ENCODE measurements around the gene DPF3.

The DPF3 gene

DNA sequence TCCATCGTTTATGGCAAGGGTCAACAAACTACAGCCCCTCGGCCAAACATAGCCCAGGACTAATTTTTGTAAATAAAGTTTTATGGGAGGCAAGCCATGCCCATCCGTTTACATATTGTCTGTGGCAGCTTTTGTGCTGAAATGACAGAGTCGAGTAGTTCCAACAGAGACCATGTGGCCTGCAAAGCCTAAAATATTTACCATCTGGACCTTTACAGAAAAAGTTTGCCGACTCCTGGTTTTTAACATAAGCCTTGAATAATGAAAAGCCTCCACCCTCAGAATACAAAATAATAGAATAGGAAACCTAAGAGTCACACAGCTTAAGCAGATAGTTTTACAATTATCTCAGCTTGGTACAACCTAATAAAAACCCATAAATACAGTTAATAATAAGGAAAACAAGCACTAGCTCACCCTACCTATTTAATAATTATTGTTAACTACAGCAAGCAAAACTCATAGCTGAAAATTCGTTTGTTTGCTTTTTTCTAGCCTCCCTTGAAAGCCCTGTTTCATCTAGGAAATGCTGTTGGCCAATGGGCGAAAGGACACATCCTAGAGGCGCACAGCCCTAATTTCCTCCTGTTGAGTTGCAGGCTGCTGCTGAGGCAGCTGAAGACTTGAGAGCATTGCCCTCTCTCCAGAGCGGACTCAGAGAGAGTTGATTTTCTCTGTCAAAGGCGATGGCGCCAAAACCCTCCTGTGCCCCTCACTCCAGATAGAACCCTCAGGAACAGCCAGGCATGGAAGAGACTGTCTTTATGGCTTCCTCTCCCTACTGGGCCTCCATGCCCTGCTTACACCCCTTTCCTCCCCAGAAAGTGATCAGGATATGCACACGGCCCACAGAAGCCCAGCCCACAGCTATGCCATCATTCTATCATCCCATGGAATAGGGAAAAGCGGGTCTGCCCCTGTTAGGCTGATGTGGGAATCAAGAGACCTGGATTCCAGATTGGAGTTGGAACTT, 107.2 kb downstream of the DPF3 start:
- TF ChIP-seq, protein P1, sequence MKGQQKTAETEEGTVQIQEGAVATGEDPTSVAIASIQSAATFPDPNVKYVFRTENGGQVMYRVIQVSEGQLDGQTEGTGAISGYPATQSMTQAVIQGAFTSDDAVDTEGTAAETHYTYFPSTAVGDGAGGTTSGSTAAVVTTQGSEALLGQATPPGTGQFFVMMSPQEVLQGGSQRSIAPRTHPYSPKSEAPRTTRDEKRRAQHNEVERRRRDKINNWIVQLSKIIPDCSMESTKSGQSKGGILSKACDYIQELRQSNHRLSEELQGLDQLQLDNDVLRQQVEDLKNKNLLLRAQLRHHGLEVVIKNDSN (IDR thresholded peaks at IDR 0.05): no peak
- TF ChIP-seq TAF1 (IDR thresholded peaks at IDR 0.05; ENCODE audit: low read depth) (no peak), TCF12 (IDR thresholded peaks at IDR 0.05; ENCODE audit: low read depth) (no peak), NFIC (IDR thresholded peaks at IDR 0.05) (no peak), FOXM1 (IDR thresholded peaks at IDR 0.05; ENCODE audit: borderline replicate concordance, low read depth) (no peak), TEAD4 (IDR thresholded peaks at IDR 0.05) (no peak), YY1 (IDR thresholded peaks at IDR 0.05; ENCODE audit: low read depth) (no peak), EP300 (IDR thresholded peaks at IDR 0.05; ENCODE audit: borderline replicate concordance) (no peak), RAD21 (IDR thresholded peaks at IDR 0.05; ENCODE audit: low read depth) (no peak)
- TF ChIP-seq, protein P2, sequence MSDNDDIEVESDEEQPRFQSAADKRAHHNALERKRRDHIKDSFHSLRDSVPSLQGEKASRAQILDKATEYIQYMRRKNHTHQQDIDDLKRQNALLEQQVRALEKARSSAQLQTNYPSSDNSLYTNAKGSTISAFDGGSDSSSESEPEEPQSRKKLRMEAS (IDR thresholded peaks at IDR 0.05): no peak
- TF ChIP-seq, protein P3, sequence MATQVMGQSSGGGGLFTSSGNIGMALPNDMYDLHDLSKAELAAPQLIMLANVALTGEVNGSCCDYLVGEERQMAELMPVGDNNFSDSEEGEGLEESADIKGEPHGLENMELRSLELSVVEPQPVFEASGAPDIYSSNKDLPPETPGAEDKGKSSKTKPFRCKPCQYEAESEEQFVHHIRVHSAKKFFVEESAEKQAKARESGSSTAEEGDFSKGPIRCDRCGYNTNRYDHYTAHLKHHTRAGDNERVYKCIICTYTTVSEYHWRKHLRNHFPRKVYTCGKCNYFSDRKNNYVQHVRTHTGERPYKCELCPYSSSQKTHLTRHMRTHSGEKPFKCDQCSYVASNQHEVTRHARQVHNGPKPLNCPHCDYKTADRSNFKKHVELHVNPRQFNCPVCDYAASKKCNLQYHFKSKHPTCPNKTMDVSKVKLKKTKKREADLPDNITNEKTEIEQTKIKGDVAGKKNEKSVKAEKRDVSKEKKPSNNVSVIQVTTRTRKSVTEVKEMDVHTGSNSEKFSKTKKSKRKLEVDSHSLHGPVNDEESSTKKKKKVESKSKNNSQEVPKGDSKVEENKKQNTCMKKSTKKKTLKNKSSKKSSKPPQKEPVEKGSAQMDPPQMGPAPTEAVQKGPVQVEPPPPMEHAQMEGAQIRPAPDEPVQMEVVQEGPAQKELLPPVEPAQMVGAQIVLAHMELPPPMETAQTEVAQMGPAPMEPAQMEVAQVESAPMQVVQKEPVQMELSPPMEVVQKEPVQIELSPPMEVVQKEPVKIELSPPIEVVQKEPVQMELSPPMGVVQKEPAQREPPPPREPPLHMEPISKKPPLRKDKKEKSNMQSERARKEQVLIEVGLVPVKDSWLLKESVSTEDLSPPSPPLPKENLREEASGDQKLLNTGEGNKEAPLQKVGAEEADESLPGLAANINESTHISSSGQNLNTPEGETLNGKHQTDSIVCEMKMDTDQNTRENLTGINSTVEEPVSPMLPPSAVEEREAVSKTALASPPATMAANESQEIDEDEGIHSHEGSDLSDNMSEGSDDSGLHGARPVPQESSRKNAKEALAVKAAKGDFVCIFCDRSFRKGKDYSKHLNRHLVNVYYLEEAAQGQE (IDR thresholded peaks at IDR 0.05; ENCODE audit: low read depth): no peak

DNA sequence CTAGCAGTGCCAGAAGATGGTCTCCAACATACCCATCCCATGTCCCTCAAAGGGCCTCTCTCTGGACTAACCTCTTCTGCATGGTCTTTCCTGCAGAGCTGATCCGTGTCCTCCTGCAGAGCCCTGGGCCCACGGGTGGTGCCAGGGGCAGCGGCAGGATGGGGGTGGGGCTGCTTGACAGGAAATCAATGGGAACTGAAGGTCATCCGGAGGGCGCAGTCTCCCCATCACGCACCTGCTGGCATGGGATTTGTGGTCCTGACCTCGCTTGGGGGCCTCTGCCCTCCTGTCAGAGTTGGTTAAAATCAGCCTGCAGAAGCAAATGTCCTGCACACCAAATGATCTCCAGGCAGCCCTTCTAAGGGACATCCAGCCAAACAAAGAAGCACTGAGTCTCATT, 110.2 kb downstream of the DPF3 start:
- no peak for TF ChIP-seq TCF12 (IDR thresholded peaks at IDR 0.05; ENCODE audit: low read depth)
- TF ChIP-seq, protein P2 (IDR thresholded peaks at IDR 0.05): no peak
- TF ChIP-seq NFIC (IDR thresholded peaks at IDR 0.05): no peak
- TF ChIP-seq YY1 (IDR thresholded peaks at IDR 0.05; ENCODE audit: low read depth): no peak
- TF ChIP-seq CREB1 (IDR thresholded peaks at IDR 0.05; ENCODE audit: low read depth): no peak
- no peak for TF ChIP-seq EGR1 (IDR thresholded peaks at IDR 0.05)
- TF ChIP-seq TAF1 (IDR thresholded peaks at IDR 0.05; ENCODE audit: low read depth): no peak
- no peak for TF ChIP-seq EP300 (IDR thresholded peaks at IDR 0.05; ENCODE audit: borderline replicate concordance)
- no peak for TF ChIP-seq TEAD4 (IDR thresholded peaks at IDR 0.05)
- TF ChIP-seq, protein P3 (IDR thresholded peaks at IDR 0.05; ENCODE audit: low read depth): no peak
- TF ChIP-seq RAD21 (IDR thresholded peaks at IDR 0.05; ENCODE audit: low read depth): no peak
- TF ChIP-seq, protein P1 (IDR thresholded peaks at IDR 0.05): no peak
- no peak for TF ChIP-seq FOXM1 (IDR thresholded peaks at IDR 0.05; ENCODE audit: borderline replicate concordance, low read depth)
- TF ChIP-seq ZBTB7A (IDR thresholded peaks at IDR 0.05; ENCODE audit: low read depth): no peak
- TF ChIP-seq CEBPB (IDR thresholded peaks at IDR 0.05): no peak

DNA sequence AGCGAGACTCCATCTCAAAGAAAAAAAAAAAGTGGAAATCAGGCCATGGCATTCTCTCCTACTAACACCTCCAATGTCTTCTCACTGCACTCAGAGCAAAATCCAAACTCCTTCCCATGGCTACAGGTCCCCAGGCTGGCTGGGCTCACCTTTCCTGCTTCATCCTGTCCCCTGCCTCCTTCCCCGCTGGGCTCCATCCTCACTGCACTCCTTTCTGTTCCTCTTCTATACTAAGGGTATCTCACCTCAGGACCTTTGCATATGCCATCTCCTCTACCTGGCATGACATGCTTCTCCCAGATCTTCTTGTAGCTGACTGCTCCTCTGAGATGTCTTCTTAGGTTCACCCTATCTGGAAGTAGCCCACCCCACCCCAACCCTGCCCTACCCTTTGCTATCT, 111.1 kb downstream of the DPF3 start:
- TF ChIP-seq, protein P3 (IDR thresholded peaks at IDR 0.05; ENCODE audit: low read depth): no peak
- TF ChIP-seq RAD21 (IDR thresholded peaks at IDR 0.05; ENCODE audit: low read depth) (no peak), YY1 (IDR thresholded peaks at IDR 0.05; ENCODE audit: low read depth) (no peak), TEAD4 (IDR thresholded peaks at IDR 0.05) (no peak), EP300 (IDR thresholded peaks at IDR 0.05; ENCODE audit: borderline replicate concordance) (no peak), NFIC (IDR thresholded peaks at IDR 0.05) (no peak), ZBTB7A (IDR thresholded peaks at IDR 0.05; ENCODE audit: low read depth) (no peak), FOXM1 (IDR thresholded peaks at IDR 0.05; ENCODE audit: borderline replicate concordance, low read depth) (no peak), CEBPB (IDR thresholded peaks at IDR 0.05) (no peak)
- TF ChIP-seq, protein P1 (IDR thresholded peaks at IDR 0.05): no peak
- TF ChIP-seq, protein P2 (IDR thresholded peaks at IDR 0.05): no peak
